HAP-1 (cell line): ENCODE data around the gene AIG1.

ENCODE experiments used
- DNase-seq, 2 experiments: peaks; one replicate each; pipeline ENCODE4 v3.0.0-alpha.2; 2016 to 2020; ENCODE audit warnings: low spot score in 2 of 2
- H3K27me3 ChIP-seq: fragments of 250-450 bp; sonication (Bioruptor Pico); 2 replicates; pipeline ENCODE4 v1.5.1; 2020; ENCODE audit warnings: low read depth, mild to moderate bottlenecking, moderate library complexity
- H3K36me3 ChIP-seq: fragments of 250-450 bp; sonication (Bioruptor Pico); replicated peaks from 2 replicates; pipeline ENCODE4 v1.5.1; 2020; ENCODE audit warnings: mild to moderate bottlenecking
- H3K4me1 ChIP-seq: fragments of 250-450 bp; sonication (Bioruptor Pico); 2 replicates; pipeline ENCODE4 v1.5.1; 2020; ENCODE audit warnings: mild to moderate bottlenecking
- H3K4me3 ChIP-seq: fragments of 250-450 bp; sonication (Bioruptor Pico); 2 replicates; pipeline ENCODE4 v1.5.1; 2020; ENCODE audit warnings: mild to moderate bottlenecking, moderate library complexity
- H3K9me3 ChIP-seq: fragments of 250-450 bp; sonication (Bioruptor Pico); 2 replicates; pipeline ENCODE4 v1.5.1; 2020; ENCODE audit warnings: mild to moderate bottlenecking, moderate library complexity
- in situ Hi-C: fragments of 300-500 bp; cut with MboI; formaldehyde crosslinking; loops from 3 replicates; pipeline ENCODE4 v1.14.3; 2020; ENCODE audit warnings: low sequenced_read_pairs, inconsistent platforms, mixed read lengths

Gene AIG1

GRCh38 chr6:143390278-143390677 is 329.6 kb downstream of the AIG1 start:
- H3K9me3 ChIP-seq = no peaks in the 10 kb centered on the region
- H3K27me3 ChIP-seq = no peaks in the 10 kb centered on the region
- H3K36me3 ChIP-seq = no peaks in the 10 kb centered on the region
- H3K4me3 ChIP-seq = no peak overlapping the region
- DNase-seq = no peak
- in situ Hi-C loops = no loop called here
- H3K4me1 ChIP-seq = no peaks in the 10 kb centered on the region; the same call in 1 of the 2 replicates
